Fibroblast of pulmonary artery (primary cell): Measurements from ENCODE around the gene TIMM44.
A peak's percentile ranks its signal among the peaks of the same experiment; 100 is the strongest.
"Not testable (repeated sequence)": the region's sequence is repeated elsewhere in the genome, so short reads cannot be mapped to it uniquely, and the experiment has no call there.

Experiments used
- DNase-seq: peaks from one replicate; pipeline ENCODE4 v3.0.0-alpha.2; 2010; ENCODE audit warnings: low read depth
- H3K4me3 ChIP-seq: replicated peaks from 2 replicates; pipeline ENCODE4 v1.5.1; 2011; ENCODE audit warnings: low read depth, mild to moderate bottlenecking, control low read depth, low read length, moderate library complexity
- TF ChIP-seq, protein P1 (sequence below): IDR thresholded peaks from 2 replicates; pipeline ENCODE4 v1.5.1; 2011; ENCODE audit warnings: mild to moderate bottlenecking, control low read depth, low read length, inconsistent platforms; ENCODE audit errors: missing control alignments

The TIMM44 gene

DNA sequence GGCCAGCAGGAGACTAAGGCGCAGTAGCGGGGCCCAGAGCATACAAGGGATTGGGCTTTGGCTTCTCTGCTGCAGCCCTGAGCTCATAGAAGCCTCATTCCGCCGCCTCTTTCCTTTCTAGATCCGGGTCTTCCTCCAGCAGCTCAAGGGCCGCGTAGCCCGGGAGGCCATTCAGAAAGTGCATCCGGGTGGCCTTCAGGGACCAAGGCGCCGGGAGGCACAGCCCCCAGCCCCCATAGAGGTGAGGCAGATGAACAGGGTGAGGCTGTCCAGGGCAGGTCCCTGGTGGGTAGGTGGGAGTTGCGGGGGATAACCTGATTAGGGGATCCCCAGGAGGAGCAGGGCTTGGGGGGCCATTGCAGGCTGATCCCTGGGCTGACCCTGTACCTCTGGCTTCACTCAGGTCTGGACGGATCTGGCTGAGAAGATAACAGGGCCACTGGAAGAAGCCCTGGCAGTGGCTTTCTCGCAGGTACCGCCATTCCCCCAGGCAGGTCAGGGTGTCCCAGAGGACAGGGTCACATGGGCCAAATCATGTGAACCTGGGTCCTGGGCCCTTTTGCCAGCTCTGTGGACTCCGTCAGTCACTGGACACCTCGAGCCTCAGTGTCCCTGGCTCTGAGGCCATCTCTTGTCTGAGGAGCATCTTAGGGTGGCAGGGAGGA, 22.0 kb downstream of the TIMM44 start:
- TF ChIP-seq, protein P1, sequence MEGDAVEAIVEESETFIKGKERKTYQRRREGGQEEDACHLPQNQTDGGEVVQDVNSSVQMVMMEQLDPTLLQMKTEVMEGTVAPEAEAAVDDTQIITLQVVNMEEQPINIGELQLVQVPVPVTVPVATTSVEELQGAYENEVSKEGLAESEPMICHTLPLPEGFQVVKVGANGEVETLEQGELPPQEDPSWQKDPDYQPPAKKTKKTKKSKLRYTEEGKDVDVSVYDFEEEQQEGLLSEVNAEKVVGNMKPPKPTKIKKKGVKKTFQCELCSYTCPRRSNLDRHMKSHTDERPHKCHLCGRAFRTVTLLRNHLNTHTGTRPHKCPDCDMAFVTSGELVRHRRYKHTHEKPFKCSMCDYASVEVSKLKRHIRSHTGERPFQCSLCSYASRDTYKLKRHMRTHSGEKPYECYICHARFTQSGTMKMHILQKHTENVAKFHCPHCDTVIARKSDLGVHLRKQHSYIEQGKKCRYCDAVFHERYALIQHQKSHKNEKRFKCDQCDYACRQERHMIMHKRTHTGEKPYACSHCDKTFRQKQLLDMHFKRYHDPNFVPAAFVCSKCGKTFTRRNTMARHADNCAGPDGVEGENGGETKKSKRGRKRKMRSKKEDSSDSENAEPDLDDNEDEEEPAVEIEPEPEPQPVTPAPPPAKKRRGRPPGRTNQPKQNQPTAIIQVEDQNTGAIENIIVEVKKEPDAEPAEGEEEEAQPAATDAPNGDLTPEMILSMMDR, result no peak
- H3K4me3 ChIP-seq, result peak overlapping the region; percentile 64
- DNase-seq, result no peak

DNA sequence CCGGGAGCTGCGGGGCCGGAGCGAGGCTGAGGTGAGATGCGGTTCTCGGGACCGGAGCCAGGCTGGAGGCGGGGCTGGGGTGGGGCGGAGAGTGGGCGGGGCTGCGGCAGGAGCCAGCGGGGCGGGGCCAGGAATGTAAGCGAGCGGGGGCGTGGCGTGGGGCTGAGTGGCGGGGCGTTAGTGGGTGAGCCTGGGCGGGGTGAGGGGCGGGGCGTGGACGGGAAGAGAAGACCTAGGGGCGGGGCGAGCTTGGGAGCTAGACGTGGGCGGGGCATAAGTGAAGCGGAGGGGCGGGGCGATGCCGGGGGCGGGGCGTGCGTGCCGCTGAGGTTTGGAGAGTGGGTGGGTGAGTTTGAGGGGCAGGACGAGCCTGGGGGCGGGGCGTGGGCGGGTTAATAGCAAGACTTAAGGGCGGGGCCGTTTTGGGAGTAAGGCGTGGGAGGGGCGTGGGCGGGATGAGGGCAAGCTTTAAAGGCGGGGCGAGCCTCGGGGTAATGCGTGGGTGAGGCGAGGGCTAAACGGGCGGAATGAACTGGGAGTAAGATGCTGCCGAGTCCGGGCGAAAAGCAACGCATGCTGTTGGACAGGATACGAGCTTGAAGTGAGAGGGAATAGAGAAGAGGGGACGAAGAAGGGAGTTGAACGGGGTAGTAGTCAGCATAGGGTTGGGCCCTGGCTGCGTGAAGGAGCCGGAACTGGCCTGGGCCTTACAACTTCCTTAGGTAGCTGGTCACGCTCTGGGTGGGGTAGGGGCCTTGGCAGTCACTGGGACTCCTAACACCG, 22.8 kb downstream of the TIMM44 start:
- peak overlapping the region; percentile 68 for H3K4me3 ChIP-seq
- TF ChIP-seq, protein P1, result no peak
- DNase-seq, result peak; percentile 98

DNA sequence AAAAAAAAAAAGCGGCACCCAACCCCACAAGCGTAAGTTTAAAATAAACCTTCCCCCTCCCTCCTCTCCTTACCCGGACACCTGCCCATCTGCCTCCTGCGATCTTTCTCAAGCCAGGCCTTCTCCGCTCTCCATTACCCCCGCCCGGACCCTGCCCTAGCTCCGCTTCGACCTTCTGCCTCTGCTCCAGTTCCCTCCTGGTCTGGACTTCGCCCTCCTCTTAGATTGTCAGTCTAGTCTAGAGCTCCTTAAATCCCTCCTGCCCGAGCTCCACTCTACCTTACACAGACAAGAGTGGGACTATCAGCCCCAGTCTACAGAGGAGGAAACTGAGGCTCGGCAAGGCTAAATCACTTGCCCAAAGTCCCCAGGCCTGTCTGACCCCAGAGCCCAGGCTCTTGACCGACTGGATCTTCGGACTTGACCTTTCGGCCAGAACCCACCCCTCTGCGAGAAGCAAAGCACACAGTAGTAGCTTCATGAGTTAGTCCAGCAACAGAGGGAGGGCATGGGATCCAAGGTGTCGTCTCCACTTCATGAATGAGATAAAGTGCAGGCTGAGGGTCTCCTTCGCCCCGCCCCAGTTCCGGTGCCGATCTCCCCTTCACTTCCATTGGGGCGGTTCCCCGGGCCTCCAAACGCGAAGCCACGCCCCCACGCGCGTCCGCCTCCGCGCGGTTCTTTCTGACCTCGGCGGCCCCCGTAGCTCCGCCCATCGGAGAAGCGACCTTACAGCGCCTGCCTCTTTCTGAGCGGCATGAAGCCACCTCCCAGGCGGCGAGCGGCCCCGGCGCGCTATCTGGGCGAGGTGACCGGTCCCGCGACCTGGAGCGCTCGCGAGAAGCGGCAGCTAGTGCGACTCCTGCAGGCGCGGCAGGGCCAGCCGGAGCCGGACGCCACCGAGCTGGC, 23.6 kb downstream of the TIMM44 start, which contains the start of gene SNAPC2:
Gene SNAPC2 (plus strand): TSS at position 729 of the 909 bp plus-strand sequence. CDS start 29 bp downstream, at position 758.
- H3K4me3 ChIP-seq, result peak within 1 kb of the TSS; percentile 68

DNA sequence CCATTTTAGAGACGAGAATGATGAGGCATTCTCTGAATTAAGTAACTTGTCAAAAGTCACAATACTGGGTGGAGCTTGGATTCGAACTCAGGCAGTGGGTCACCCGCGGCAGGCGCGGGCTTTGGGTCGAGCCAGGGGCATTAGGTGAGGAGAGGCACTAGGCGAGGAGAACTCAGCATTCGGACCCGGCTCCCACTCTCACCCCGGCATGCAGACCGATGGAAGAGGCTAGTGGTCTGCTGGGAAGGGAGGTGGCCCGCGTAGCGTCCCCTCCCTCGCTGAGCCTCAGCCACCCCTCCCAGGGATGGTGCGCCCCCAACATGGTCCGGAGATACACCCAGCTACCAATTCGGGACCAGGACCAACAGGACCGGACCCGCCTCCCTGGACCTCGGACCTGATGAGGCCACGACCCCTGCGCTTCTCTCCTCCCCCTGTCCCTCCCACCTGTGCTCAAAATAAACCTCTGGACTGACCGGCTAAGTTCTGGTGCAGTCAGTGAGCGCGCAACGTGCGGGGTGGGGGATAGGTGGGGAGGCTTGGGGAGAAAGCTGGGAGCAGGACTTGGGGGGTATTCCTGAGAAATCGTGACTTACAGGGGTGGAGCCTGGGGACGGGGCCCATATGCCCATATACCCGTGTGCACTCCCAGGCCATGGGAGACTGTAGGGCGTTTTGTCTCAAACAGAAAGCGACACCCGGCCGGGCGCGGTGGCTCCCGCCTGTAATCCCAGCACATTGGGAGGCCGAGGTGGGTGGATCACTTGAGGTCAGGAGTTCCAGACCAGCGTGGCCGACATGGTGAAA, 24.6 kb downstream of the TIMM44 start:
- no peak overlapping the region for H3K4me3 ChIP-seq
- TF ChIP-seq, protein P1, result no peak
- DNase-seq, result no peak

More for the DNA sequence above, 23.6 kb downstream of the TIMM44 start, which contains the start of gene SNAPC2:
- DNase-seq, result peak; percentile 95
- TF ChIP-seq, protein P1, result no peak

DNA sequence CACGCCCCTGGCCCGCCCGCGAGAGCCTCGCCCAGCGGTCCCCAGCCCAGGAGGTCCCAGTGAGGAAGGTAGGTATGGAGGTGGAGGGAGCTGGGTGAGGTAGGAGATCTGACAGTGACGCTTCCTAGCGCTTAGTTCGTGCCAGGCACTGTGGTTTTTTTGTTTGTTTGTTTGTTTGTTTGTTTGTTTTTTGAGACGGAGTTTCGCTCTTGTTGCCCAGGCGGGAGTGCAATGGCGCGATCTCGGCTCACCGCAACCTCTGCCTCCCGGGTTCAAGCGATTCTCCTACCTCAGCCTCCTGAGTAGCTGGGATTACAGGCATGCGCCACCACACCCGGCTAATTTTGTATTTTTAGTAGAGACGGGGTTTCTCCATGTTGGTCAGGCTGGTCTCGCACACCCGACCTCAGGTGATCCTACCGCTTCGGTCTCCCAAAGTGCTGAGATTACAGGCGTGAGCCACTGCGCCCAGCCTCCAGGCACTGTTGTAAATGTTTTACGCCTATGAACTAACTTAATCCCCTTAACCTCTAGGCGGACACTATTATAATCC, 25.3 kb downstream of the TIMM44 start:
- peak overlapping the region; percentile 24 for H3K4me3 ChIP-seq
- DNase-seq, result not testable (repeated sequence)

DNA sequence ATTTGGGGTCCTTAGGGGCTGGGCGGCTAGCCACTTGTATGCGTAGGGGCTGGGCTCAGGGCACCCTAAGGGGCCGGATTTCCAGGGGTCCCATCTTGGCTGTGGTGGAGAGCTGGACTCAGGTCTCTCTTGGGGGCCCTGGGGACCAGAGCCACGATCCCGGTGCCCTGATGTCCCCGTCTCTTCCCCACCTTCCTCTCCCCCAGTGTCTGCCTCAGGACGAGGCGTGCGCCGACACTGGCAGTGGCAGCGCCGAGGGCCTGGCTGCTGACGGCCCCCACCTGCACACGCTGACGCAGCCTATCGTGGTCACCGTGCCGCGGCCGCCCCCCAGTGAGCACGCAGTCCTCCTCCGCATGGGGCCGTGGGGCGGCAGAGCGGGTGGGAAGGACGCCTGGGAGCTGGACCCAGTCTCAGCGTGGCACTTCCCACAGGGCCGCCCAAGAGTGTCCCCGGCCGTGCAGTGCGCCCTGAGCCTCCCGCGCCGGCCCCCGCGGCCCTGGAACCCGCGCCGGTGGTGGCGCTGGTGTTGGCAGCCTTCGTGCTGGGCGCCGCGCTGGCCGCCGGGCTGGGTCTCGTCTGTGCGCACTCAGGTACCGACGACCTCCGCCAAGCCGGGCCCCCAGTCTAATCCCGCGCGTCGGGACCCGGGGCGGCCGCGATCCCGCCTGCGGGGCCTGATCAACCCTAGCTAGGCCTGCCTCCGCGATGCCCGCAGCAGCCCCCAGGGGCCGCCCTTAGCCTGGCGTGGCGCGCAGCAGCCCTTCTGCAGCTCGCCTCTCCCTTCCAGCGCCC, 26.0 kb downstream of the TIMM44 start:
- DNase-seq, result peak; percentile 62
- TF ChIP-seq, protein P1, result peak; percentile 44
- peak overlapping the region; percentile 27 for H3K4me3 ChIP-seq
